GM19455 (cell line): ENCODE measurements around the gene IL3.

Source experiments
- ATAC-seq: cut with Tn5 transposase; IDR thresholded peaks from one replicate; pipeline ENCODE4 v1.9.1; 2021; ENCODE audit not compliant: unreplicated experiment

The IL3 gene

DNA sequence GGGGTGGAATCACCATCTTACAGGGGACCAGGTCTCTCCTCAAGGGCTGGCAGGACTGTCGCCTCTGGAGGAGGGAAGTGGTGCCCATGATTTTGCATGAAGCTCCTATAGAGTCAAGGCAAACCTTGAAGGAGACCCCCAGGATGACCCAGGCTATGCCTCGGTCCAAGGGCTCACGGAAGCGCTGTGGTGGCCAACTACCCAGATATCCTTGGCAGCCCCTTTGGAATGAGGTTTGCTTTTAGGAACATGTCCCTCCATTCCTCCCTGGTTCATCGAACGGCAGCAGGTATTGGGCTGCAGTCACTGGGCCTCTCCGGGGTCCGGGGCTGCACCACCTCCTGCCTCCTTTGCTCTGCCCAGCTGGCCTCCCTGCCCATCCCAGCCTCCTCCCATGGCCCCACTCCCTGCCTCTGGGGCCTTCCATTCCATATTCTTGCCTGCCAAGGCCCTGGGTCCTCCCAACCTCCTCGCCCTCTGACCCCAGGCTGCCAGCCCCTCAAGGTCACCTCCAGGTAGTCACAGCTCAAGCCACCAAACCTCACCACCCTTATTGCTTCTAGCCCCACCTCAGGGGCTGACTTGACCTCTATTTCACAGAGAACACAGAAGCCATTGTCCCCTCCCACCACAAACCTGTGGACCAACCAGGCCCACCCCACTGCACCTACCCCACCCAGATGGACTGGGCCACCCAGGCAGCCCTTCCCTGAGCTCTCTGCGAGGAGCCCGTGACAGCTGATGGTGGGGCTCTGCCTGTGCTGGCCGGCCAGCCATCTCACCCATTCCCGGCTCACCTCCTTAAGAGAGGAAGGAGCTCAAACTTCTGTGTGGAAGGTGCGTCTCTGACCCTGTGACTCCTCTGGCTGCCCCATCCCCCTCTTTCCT lies 3.6 kb upstream of the IL3 start:
- no peak for ATAC-seq

DNA sequence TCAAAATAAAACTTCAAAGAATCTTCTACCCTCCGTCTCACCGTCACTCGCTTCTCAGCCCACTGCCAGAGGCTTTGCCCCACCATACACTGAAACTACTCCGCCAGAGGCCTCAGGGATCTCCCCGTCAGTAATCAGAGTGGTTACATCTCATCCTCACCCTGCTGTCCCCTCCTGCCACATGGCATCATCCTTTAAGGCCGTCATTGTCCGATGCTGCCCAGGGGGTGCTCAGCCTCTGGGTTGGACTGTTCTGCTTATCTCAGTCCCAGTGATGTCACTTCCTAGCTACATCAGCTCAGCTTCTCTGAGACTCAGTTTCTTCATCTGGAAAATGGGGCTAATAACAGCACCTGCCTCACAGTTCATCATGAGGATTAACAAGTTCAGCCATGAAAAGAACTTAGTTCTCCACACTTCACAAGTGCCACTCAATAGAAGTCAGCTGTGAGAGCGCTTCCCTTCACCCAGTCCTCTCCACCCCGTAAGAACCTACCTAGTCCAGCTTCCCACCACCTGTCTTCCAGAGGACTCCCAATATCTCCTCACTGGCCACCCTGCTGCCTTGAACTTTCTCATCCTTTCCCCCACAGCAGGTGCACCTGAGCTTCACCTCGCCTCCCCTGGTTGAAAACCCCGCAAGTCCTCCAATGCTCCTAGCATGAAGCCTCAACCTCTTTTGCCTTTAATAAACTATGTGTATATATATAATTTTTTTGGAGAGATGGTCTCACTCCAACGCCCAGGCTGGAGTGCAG lies 2.8 kb upstream of the IL3 start:
- no peak for ATAC-seq

DNA sequence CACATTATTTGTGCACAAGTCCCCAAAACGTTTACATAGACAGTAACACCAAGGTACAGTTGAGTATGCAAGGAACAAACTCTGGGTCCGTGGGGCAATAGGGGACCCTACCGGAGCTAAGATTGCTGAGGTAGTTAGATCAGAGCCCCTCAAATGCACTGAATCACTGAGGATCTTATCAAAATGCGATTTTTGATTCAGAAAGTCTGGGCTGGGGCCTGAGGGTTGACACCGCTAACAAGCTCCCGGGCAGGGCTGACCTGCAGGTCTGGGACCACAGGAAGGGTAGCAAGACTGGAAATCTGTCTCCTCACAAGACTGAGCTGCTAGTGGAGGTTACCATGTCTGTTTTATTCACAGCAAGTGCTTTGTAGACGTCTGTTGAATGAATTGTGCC lies 1.8 kb upstream of the IL3 start:
- ATAC-seq, result no peak

DNA sequence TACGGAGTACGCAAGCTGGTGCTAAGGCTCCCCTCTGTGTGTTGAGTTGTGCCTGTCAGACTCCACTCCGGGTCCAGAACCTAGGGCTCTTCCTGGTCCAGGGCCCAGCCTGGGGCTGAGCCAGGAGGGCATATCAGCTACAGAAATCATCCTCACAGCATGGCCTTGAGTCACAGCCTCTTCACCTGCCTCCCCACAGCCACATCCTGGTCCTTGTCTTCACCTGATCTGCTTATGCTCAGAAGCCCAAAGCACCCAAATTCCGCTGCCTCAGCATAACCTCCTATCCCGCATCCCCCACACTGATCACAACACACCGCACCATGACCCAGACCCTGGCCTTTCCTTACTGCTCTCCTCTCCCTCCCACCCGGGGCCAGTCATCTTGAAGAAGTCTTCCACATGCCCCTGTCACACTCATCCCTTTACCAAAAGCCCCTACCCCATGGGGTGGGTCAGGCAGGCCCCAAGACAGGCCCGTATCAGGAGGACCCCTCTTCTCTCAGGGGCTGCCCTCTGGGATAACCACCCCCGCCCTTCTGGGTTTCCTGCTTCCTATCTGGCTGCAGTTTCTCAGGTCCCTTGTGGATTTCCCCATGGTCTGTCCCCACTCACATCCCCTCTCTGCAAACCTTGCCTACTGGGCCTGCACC lies 1.3 kb upstream of the IL3 start:
- ATAC-seq, result no peak

DNA sequence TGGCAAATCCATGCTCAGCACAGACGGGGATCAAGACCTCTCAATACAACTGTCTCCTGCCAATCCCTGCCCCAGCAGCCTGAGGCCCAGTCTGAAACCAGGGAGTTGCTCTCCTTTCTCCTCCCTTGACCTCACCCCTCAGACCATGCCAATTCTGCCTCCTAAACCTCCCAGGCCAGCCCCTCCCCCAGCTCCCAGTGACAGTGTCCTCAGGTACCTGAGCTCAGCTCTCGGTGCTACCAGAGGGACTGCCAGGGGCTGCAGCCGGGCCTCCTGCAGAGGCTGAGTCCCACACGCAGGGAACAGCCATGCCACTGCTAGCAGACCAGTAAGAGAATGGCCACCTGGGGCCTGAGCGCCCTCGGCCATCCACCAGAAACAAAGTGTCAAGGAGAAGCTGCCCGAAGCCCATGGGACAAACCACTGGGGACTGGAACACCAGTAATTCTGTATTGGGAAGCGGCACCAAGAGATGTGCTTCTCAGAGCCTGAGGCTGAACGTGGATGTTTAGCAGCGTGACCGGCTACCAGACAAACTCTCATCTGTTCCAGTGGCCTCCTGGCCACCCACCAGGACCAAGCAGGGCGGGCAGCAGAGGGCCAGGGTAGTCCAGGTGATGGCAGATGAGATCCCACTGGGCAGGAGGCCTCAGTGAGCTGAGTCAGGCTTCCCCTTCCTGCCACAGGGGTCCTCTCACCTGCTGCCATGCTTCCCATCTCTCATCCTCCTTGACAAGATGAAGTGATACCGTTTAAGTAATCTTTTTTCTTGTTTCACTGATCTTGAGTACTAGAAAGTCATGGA lies 557 bp upstream of the IL3 start:
- no peak for ATAC-seq

DNA sequence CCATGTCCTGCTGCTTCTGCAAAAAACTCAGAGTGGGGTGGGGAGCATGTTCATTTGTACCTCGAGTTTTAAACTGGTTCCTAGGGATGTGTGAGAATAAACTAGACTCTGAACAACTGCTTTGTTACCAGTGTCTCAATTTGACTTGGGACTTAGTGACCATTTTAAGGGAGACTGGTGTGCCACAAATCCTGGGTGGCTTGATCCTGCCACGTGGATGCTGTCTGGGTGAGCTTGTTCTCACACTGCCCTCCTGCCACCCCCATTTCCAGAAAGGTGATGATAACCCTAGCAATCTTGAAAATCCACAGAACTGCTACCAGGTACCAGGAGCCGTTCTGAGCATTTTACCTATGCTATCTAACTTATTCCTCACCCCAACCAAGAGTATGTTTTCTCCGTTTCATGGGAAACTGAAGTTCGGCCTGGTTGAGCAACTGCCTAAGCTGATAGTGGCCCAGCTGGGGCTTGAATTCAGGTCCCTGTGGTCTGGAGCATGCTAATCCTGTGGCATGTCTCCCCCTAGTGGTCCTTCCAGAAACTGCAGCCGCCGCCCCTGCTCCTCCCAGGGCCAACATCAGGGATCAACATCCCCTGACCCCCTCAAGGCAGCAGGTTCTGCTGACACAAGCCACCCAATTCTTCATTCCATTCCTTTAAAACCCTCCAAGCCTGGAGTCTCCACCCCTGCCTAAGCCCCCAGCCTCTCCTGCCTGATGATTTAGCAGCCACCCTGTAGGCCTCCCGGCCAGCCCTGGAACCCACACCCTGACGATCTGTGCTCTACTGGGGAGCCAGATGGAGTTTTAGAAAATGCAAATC lies 2.8 kb downstream of the IL3 start:
- ATAC-seq, result peak; percentile 59

DNA sequence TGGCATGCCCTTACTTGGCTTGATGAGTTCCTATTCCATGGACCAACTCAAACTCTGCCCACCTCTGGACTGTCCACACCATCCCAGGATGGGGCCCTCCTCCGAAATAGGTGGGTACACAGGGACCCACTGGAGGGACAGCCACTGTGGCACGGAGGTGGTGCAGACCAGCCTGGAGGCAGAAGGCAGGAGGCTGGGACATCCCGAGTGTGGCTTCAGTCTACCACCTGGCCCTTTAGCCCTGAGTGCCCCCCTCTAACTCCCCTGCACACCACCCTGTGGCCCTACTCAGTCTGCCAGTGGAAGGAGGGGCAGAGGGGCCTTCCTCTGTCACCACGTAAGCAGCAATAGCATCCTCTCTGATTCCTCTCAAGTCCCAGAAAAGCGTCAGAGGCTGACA lies 3.7 kb downstream of the IL3 start:
- ATAC-seq, result no peak

DNA sequence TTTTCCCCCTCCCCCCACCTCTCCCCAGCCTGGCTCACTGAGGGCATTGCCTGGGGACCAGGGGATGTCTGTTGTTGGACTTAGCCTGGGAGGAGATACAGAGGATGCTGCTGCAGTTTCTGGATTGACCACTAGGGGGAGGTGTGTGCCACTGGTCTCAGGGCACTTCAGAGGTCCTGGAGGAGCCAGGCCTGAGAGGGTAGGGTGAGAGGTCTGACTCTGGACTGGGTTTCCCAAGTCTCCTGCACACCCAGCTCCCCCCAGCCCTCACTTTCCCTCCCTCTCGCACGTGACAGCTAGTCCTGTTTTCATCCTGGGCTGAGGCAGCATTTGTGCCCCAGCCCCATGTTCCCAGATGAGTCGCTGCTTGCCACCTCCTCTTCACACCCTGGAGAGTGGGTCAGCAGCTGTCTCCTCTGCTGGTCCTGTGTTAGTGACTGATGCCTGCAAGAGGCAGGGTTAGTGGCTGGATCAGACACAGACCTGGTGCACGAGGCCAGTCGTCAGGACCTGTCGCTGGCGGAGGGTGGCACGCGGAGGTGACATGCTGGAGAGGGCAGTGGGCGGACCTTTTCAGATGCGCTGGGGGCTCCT lies 4.4 kb downstream of the IL3 start:
- ATAC-seq, result peak; percentile 84

DNA sequence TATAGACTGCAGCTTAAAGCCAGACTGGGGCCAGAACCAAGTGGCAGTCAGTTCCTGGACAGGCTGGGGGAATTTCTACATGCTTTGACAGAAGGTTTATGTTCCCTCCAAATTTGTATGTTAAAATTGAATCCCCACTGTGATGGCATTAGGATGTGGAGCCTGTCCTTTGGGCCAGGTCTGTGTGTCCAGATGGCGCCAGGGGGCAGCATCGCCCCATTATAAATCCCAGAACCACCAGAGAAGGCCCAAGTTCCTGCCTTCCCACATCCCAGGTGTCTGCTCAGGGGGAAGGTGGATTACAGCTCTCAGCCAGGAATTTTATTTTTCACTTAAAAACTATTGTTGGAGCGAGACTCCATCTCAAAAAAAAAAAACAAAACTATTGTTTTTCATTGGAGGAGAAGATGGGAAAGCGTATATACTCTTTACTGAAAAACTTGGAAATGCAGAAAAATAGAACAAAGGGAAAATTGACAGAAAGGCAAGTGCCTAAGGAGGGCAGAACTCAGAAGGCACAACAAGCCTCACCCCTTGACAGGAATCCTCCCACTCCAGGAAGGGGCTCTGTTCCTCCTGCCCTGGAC lies 5.0 kb downstream of the IL3 start:
- ATAC-seq, result no peak

DNA sequence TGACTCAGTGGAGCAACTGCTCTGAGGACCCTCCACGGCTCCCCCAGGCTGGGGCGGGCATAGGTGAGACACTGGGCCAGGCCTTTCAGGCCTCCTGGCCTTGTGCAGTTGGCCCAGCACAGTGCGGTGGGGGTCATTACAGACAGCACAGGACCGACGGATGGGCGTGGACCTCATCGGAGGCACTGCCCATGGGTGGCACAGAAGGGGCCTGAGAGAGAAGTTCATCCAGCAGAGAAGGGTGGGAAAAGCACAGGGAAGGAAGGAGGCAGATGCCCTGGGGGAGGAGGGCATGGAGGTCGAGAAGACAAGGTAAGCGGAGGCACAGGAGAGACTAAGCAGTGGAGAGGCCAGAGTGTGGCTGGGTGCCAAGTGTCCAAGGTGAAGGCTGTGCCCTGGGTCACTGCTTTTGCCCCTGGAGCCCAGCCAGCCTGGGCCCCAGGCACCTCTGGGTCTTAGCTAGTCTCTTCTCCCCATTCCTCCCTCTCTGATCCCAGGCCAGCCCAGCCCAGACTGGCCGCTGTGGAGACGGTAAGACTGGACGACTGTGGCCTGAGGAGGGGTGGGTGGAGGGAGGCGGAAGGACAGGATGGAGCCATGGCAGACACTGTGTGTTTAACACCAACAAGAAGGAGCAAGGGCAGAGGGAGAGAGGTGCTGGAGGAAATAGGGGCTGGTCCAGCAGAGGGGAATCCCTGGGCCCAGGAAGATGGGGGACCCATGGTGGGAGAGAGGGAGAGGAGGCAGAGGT lies 5.7 kb downstream of the IL3 start:
- no peak for ATAC-seq

DNA sequence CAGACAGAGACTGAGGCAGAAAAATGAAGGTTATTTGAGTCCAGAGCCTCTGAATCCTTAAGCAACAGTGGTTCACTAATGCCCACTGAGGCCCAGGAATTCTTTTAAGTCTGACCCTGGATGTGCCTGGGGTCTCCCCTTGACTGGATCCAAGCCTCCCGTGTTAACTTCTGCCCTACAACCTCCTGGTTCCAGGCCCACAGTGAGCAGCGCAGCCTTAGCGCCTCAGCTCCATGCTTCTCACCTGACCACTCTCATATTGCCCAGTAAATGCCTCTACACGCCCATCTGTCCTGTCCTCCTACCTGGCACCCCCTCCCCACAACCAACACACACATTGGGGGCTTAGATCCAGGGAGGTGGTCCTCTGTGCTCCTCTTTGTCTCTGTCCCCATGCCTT lies 6.4 kb downstream of the IL3 start:
- ATAC-seq, result no peak

DNA sequence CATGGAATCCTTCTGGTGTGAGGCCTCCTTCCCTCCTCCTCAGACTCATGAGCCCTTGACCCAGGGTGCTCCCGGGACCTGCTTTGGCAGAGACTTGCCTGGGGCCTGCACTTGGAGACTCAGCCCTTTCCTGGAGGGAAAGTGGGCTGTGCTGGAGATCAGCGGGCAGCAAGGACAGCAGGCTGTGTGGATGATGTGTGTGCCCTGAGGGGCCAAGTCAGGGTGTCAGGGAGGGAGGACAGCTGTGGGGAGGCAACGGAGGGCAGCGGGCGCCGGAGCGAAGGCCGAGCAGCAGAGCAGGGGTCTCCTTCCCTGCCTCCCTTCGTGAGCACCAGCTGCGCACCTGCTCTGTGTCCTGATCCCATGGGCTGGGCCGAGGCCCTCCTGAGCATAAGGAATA lies 7.0 kb downstream of the IL3 start:
- no peak for ATAC-seq

DNA sequence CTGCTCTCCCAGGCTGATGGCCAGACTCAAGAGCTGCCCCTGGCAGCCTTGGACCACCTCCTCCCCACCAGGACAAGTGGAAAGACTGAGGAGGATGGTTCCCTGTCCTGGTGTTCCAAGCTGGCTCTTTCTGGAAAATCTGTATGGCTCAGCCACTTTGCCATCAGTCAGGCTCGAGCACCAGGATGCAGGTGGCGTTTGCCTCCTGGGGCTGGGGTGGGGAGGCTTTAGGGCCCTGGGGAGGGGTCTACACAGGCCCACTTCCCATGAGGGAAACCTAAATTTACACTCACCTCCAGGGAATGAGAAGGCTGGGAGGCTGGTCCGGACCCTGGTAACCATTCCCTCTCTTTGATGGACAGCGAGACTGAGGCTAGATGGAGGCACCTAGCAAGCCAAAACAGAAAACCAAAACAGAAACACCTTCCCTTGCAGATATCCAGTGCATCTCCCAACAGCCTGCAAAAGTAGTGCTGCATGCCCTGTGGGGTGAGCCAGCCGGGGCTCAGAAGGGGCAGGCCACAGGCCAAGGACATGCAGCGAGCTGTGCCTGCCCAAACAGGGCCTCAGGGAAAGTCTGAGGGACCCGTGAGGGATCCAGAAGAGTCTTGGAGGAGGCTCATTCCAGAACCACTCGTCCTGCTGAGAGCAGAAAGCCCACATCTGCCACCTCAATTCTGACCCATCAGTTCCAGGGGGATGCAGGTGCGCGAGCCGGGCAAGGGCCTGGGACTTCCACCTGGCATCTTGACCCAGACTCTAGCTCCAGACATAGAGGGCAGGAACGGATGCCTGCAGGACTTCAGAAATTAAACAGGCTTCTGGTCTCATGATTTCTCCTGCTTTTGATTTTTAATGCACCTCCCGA lies 7.7 kb downstream of the IL3 start:
- ATAC-seq, result no peak

DNA sequence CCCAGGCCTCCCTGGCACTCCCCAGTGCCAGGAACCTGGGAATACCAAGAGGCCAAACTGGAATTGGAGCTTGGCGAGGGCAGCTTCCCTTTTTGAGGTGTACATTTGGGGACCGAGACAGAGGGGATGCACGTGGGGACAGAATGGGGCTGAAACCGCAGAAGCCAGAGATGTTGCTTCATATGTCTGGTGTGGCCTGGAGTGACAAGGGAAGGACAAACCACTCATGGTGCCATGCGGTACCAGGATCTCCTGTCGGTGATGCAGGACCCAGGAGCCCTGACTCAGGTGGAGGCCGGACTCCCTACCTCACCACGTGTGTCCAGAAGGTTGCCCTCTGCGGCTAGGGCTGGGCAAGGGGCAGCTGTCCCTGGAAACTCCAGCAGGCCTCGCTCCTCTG lies 9.1 kb downstream of the IL3 start:
- no peak for ATAC-seq

DNA sequence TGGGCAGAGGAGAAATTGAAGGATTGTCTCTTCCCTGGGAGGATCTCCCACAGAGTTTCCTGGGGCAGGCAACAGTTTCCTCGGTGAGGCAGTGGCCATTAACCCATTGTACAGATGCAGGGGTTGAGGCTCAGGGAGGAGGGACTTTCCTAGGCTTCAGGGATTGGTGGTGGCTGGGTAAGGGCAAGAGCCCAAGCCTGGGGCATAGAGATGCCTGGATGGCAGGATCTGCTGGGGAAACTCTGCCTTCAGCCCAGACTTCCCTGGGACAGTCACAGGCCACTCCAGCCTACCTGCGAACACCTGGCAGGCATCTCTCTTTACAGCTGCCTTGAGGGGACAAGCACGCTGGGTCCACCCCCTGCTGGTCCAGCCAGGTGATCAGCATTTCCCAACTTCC lies 9.5 kb downstream of the IL3 start:
- no peak for ATAC-seq

DNA sequence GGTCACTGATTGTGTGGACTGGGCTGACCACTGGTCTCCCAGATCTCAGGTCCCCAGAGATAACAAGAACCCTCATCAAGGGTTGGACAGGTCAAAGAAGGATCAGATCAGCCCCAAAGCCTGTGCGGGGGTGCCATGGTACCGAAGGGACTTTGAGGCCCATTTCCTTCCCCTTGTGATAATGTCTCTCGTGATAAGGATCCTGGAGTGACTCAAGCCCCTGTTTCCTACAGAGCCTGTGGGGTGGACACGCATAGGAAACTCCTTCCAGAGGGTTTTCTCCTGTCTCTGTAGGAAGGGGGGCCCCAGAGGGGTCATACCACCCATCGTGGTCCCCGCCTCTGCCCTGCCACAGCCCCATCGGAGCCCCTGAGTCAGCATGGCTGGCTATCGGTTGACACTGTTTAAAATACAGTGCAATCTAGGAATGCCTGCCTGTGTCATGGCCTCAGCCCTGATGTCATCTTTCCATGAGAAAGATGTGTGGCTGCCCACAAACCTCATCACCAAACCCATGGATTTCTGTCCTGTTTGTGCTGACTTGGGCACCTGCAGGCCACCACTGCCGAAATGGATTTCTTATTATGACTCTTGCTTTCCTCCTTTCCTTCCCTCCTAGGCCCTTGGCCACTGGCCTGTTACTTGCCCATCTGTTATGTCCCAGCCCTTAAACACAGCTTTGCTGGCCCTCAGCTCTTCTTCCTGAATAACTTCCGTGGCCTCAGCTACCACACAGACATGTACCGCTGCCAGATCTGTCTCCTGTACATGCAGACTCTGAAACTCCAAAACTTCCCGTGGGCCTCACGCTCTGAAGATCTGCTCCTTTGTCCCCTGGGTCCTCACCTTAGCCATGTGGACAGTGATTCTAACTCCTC lies 10.2 kb downstream of the IL3 start:
- no peak for ATAC-seq

DNA sequence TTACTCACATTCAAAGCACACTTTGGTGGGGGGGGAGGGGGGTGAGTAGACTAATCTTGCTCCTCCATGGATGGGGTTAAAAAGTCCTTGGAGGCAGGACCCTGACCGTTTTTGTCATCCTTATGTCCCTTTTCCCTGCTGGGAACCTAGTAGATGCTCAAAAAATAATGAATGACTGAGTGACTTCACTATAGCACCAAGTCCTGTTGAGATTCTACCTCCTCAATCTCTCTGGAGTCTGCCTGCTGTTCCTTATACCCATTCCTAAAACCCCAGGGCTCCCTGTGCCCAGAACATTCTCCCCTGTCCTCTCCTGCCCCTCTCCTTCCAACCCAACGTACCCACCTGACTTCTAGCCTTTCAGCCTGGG lies 10.9 kb downstream of the IL3 start:
- ATAC-seq, result no peak
